NCI-H510A treated with DMSO at 0.1 percent for 48 hours (cell line): ENCODE measurements around the gene ZNF500.

Experiments
- DNase-seq: peaks from one replicate; lab custom pipeline; 2025; lab: John Stamatoyannopoulos, UW

ZNF500 gene

DNA sequence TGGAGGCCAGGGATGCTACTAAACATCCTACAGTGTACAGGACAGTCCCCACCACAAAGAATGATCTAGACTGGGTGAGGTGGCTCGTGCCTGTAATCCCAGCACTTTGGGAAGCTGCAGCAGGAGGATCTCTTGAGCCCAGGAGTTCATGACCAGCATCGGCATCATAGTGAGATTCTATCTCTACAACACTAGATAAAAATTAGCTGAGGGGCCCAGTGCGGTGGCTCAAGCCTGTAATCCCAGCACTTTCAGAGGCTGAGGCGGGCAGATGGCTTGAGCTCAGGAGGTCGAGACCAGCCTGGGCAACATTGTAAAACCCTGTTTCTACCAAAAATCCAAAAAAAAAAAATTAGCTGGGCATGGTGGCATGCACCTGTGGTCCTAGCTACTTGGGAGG lies 5.4 kb upstream of the ZNF500 start:
- no peak for DNase-seq

DNA sequence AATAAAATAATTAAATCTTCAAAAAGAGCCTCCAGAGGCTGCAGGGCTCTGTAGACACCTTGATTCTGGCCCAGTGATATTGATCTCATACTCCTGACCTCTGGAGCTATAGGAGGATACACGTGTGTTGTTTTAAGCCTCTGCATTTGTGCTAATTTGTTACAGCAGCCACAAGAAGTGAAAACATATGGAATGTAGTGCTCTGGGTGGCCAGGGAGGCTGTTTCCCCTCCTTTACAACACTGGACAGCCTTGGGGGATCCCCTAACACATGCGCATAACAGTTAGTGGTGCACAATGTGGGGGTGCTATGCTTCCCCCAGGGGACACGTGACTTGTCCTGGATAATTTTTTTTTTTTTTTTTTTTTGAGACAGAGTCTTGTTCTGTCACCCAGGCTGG lies 4.7 kb upstream of the ZNF500 start:
- DNase-seq: no peak

DNA sequence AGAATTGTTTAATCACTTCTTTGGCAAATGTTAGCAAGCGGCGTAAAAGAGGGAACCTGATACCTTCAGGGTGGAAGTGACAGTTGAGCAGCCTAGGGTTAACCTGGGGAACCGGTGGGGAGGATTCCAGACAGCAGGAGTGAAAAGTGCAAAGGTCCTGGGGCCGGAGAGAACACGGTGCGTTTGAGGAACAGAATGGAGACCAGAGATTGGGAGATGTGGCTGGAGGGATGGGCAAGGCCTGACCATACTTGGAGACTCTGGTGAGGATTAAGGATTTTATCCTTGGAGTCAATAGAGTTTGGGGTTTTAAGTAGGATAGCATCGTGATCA lies 2.3 kb upstream of the ZNF500 start:
- DNase-seq: no peak

DNA sequence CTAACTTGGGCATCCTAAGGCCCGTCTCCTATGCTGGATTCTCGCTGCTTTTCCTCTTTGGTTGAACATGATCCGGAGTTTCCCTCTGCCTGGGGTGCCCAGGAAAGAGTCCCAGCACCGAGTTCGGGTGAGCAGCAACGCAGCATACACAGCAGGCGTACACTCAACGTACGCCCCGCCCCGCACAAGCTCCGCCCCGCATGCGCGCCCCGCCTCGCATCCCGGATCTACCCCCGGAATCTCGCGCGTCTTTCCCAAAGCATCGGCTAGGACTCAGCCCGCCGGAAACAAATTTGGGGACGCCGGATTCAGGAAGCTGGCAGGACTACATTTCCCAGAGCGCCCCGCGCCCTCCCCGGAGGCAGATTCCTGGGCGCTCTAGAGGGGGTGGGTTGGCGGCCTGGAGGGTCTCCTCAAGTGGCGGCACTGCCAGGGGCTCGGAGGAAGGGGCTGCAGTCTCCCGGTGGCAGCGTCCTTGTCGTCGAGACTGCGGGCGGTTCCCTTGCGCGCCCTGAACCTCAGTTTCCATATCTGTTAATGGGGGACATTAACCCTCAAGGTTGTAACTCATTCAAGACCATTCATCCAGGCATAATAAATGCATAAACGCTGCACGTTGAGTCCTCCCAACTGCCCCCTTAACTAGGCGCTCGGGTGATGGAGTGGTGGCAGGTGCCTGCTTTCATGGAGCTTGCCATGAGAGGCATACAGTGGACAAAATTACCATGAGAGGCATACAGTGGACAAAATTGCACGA lies 1.8 kb upstream of the ZNF500 start:
- DNase-seq: peak; percentile 72

DNA sequence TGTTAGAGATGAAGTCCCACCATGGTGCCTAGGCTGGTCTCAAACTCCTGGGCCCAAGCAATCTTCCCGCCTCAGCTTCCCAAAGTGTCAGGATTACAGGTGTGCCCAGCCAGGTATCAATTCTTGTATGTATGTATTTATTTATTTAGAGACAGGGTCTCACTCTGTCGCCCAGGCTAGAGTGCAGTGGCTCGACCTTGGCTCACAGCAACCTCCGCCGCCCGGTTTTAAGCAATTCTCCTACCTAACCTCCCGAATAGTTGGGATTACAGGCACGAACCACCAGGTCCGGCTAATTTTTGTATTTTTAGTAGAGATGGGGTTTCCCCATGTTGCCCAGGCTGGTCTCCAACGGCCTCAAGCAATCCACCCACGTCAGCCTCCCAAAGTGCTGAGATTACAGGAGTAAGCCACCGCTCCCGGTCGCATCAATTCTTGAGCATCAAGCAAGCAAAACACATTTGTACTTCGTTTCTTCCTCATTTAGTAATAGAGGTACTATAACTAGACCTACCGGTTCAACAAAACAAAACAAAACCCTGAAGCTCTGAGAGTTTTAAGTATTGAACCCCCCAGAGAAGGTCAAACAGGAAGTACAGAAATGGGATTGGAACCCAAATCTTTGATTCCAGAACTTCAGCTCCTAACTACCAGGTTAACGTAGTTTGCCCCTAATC lies 1.0 kb upstream of the ZNF500 start:
- peak; percentile 58 for DNase-seq

DNA sequence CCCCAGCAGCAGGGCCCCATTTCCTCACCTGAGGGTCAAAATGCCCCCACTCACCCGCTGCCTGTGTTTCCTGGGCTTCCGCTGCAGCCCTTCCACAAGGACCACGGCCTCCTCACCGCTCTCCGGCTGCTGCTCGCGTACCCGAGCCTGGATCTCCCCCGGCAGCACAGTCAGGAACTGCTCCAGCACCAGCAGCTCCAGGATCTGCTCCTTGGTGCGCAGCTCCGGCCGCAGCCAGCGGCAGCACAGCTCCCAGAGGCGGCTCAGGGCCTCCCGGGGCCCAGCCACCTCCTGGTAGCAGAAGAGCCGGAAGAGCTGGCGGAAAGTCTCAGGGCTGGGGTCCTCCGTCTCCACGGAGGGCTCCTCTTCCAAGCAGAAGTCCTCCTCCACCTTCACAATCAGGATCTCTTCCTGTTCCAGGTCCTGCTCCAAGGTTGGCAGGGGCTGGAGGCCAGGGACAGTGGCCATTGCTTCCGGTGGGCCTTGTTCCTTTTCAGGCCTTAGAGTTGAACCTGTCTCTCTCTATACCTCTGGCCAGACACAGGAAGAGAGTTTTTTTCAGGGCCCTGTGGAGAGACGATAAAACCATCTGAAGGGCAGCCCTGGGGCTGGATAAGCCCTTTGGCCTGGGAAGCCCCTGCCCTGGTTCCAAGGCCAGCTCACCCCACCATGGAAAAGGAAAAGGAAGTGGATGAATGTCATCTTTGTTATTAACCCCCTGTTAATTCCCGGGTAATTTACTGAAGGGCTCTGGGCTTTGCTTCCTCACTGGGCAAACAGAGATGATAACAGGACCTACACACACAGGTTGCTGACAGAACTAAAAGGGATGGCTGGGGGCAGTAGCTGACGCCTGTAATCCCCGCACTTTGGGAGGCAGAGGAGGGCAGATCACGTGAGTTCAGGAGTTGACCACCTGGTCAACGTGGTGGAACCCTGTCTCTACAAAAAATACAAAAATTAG lies 1.2 kb downstream of the ZNF500 start:
- no peak for DNase-seq

DNA sequence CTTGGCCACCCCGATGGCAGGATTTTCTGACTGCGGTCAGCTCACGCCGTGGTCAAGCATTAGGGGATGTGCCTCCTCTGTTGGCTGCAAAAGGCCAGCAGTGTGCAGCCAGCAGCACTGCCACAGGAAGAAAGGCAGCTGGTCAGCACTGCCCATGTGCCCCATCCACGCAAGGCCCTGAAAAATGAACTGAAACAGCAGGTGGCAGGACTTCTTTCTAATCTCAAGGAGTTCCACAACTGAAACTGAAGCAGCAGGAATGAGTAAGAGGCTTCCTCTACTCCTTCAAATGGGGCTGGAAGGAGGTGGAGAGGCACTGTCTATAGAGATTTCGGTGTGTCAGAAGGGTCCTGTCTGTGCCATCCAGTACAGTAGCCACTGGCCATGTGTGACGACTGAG lies 3.2 kb downstream of the ZNF500 start:
- DNase-seq: no peak

DNA sequence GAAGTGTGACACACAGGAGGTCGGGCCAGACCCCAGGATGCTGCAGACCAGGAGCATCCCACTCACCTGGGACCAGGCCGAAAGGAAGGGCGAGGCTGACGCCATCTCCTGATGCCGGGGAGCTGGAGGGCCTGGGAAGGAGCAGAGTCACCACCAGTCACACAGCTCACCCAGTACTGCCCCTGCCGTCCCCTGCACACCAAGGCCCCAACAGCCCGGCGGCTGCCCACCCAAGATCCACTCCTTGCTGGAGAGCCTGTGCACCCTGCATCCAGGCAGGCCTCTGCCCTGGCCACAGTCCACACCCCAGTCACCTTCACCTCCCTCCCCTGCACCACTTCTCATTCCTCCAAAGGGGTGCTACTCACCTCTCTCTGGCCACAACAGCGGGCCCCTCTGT lies 4.8 kb downstream of the ZNF500 start:
- DNase-seq: no peak

DNA sequence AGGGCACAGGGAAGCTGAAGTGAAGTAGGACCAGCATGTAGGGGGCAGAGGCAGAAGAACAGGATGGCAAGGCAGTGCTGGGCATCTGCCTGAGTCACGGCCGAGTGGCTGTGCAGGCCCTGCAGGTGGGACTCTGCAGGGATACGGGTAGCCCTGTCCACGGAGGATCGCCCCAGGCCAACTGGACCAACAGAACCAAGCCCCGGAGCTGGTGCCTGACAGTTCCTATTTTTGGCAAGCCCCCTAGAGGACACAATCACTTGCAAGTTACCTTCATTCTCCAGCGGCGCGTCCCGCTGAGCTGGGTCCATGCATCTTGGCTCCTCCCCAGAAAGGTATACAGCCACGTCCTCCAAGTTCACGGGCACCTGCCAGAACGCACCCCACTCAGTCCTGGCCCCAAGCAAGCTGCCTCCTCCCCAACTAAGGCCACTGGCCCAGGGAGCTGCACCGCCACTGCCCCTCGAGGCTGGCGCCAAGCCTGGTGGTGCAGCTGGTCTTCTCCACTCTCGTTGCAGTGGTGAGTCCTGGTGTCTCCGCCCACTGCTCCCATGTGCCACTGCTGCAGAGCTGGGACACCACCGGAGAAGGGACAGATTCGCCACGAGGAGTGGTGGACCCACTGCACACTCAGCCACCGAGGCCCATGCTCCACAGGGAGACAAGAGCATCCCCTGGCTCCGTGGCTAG lies 6.6 kb downstream of the ZNF500 start:
- DNase-seq: no peak

DNA sequence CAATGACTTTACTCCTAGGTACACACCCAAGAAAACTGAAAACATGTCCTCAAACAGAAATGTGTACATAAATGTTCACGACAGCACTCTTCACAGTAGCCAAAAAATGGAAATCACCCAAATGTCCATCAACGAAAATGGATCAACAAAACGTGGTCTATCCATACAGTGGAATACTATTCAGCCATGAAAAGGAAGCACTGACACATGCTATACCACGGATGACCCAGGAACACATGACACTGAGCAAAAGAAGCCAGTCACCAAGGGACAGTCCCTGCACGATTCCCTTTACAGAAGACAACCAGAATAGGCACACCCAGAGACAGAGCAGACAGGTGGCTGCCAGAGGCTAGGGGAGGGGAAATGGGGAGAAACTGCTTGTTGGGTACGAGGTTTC lies 11.3 kb downstream of the ZNF500 start:
- no peak for DNase-seq

DNA sequence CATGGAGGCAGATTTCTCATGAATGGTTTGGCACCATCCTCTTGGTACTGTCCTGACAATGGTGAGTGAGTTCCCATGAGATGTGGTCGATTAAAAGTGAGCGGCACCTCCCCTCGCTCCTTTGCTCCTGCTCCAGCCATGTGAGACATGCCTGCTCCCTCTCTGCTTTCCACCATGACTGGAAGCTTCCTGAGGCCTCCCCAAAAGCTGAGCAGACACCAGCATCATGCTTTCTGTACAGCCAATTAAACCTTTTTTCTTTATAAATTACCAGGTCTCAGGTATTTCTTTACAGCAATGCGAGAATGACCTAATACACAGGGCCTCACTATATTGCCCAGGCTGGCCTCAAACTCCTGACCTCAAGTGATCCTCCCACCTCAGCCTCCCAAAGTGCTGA lies 12.1 kb downstream of the ZNF500 start:
- no peak for DNase-seq

DNA sequence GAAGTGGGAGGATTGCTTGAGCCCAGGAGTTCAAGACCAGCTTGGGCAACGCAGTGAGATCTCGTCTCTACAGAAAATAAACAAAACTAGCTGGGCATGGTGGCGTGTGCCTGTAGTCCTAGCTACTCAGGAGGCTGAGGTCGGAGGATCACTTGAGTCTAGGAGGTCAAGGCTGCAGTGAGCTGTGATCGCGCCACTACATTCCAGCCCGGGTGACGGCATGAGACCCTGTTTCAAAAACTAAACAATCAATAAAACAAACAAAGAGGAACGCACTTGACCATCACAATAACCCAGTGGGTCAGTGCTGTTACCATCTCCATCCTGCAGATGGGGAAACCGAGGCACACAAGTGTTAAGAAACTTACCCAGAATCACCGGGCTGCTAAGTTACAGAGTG lies 13.7 kb downstream of the ZNF500 start:
- no peak for DNase-seq

DNA sequence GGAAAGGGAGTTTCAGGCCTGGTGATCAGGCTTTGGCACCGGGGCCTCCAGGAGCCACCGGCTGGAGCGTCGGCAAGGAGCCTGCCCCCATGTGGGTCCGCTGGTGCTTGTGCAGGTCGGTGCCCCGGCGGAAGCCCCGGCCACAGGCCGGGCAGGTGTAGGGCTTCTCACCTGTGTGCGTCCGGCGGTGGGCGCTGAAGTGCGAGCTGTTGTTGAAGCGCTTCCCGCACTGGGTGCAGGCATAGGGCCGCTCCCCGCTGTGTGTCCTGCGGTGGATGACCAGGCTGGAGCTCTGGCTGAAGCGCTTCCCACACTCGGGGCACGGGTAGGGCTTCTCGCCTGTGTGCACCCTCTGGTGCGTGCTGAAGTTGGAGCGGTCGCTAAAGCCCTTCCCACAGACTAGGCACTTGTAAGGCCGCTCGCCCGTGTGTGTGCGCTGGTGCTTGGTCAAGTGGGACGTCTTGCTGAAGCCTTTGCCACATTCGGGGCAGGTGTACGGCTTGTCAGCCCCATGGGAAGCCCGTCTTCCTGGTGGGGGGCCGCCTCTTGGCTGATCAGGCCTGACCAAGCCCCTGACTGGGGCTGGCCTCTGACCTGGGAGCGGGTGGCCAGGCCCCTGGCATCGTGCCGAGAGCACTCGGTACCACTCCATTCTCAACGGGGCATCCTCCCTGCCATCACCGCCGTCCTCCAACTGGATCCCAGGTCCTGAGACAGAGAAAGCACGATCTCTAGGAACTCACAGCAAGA lies 14.4 kb downstream of the ZNF500 start:
- no peak for DNase-seq

DNA sequence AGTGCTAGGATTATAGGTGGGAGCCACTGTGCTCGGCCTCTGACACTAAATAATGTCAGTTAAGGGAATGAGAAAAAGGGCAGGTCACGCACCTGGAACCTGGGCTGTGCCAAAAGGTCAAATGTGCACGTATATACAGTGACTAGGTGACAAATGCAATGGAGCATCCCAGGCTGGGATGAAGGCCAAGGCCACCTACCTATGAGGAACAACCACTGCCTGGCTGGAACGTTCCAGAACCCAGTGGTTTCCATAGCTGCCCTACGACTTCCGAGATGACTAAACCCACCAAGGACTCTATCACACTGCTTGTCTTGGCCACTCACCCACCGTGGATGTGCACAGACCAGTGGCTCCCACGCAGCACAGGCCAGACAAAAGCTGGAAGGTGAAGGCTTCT lies 16.1 kb downstream of the ZNF500 start:
- no peak for DNase-seq

DNA sequence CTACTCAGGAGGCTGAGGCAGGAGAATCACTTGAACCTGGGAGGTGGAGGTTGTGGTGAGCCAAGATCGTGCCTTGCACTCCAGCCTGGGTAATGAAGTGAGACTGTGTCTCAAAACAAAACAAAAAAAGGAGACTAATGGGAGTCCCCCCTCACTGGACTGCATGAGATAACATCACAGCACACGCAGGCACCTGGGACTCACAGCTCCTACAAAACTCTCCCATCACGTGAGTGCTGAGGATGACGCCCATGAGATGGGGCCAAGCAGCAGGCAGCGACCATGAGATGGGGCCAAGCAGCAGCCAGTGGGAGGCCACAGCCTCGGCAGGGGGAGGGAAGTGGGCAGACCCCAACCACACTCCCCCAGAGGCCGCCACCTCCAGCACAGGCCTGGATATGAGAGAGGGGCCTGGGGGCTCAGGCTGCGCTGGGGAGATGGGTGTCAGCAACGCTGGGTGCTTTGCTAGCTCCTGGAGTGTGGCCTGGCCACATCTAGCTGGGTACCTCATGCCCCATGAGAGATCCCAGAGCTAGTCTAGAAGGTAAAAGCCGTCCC lies 17.2 kb downstream of the ZNF500 start:
- DNase-seq: no peak

DNA sequence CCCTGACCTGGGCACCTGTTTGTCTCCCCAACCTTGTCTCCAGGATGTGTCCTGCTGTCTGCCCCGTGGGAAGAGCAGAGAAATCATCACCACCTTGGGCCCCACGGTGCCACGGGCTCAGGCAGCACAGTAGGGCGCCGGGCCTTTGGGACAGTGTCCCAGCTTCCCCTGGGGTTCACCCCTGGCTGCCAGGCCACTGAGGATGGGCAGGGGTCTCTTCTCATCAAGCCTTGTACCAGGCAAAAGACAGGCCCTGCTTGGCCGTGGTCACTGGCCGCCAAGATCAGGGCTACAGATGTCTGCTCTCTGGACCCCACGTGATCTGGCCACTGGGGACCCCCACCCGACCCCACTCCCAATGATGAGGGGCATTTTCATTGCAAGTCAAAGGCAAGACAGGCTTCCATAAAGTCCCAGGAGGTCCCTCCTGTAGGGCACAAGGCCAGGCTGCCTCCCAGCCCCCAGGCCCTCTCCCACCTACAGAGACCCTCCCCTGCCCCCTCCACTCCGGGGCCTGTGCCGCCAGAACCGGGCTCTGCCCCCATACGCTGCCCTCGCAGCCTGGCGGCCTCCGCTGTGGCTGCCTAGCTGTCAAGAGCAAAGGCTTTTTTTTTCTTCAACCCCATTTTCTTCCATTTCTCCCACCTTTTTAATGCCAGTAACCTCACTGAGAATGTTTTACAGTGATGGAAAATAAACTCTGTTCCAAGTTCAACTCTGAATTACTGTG lies 18.1 kb downstream of the ZNF500 start:
- no peak for DNase-seq

DNA sequence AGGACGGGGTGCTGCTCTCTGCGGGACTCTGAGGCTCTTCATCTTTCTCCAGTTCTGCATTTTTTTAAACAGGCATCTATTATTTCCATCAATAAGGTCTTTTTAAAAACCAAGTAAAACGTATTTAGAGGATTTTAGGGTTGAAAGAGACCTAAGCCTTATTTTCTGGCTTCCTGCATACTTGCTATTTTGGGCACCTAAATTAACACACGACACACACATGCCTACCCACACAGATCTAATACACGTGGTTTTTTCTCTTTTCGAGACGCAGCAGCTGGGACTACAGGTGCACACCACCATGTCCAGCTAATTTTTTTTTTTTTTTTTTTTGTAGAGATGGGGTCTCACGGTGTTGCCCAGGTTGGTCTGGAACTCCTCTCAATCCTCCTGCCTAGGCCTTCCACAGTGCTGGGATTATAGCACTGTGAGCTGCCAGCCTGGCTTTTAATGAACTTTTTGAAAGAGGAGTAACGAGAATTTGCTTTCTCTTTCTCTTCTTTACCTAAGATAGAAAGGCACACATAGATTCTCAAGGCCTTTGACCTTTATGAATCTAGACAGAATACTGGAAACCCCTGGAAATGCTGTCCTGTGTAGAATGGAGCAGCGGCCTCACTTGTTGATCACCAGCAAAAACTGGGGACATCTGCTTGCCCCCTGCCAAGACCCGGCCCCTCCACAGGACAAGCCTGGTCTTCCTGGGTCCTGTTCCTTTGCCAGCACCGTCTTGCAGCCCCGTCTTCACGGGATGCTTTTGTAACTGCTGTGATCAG lies 18.9 kb downstream of the ZNF500 start:
- no peak for DNase-seq

DNA sequence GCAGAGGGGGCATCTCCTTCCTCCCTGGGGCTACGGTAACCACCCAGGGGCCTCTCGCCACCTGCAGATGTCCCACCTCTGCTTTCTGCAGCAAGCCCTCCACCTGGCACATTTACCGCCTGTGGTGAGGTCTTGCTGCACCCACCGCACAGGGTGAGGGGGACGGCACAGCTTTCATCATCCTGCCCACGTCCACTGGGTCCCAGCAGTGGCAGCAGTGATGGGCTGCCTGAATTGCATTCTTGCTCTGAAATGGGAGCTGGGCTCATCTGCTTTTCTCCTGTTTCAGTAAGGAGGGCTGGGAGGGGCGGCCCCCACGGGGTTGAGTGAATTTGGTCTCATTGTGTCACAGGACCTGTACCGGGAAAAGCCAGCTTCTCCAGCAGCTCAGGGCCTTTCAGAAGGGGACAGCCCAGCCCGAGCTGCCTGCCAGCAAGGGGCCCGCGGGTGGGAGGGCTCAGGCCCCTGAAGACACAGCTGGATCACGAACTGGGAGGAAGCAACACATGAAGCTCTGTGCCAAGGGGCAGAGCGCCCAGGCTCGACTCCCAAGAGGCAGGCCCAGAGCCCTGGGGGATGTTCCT lies 19.9 kb downstream of the ZNF500 start:
- no peak for DNase-seq

DNA sequence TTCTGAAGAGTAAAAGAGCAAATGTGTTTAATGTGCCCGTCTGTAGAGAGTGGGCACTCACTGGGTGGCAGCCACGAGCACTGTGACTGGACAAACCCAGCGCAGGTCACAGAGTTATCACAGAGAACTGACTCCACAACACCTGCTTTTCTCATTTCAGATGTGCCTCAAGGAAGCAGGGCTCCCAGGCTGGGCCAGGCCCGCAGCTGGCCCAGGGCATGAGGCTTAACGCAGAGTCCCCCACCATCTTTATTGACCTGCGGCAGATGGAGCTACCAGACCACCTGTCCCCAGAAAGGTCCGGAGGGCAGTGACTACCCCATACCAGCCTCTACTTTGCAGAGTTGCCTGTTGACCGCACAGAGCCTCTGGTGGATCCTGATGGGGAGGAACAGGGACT lies 20.7 kb downstream of the ZNF500 start:
- DNase-seq: no peak

DNA sequence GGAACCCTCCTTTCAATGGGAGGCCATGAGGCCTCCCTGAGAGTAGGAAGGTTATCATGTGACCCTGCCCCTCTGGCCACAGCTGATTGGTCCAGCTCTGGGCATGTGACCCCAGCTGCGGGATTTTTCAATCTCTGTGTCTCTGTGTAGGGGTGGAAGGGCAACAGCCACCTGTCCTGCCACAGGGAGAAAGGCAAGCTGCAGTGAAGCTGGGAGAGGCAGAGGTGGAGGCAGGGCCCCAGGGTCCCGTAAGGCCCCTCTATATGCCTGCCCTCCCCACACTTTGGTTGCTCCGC lies 21.7 kb downstream of the ZNF500 start:
- no peak for DNase-seq
